ENCODE measurements around the gene SLC37A4.
"Not testable (repeated sequence)": the region's sequence is repeated elsewhere in the genome, so short reads cannot be mapped to it uniquely, and the experiment has no call there.

SLC37A4 gene

GRCh38 chr11:118984825-118985224 lies 45.9 kb downstream of the SLC37A4 start:
- no peak for TF ChIP-seq ZFX (IDR thresholded peaks at IDR 0.05; ENCODE audit: borderline replicate concordance)
- TF ChIP-seq CTCF (IDR thresholded peaks at IDR 0.05): no peak
- no peak overlapping the region for H3K27ac ChIP-seq

GRCh38 chr11:118984337-118984736 lies 46.3 kb downstream of the SLC37A4 start:
- not testable (repeated sequence) for H3K27ac ChIP-seq

GRCh38 chr11:118980191-118980881 lies 50.3 kb downstream of the SLC37A4 start:
- H3K27ac ChIP-seq: no peak overlapping the region
- no peak for TF ChIP-seq CTCF (IDR thresholded peaks at IDR 0.05)
- no peak for TF ChIP-seq ZFX (IDR thresholded peaks at IDR 0.05; ENCODE audit: borderline replicate concordance)

- no peak for TF ChIP-seq CTCF (IDR thresholded peaks at IDR 0.05)
- no peak for TF ChIP-seq ZFX (IDR thresholded peaks at IDR 0.05; ENCODE audit: borderline replicate concordance)
- H3K27ac ChIP-seq: no peak overlapping the region
These were observed 51.2 kb downstream of the SLC37A4 start for GRCh38 chr11:118979434-118979833.

GRCh38 chr11:118975771-118976709 lies 54.6 kb downstream of the SLC37A4 start:
- no peak overlapping the region for H3K27ac ChIP-seq
- TF ChIP-seq ZFX (IDR thresholded peaks at IDR 0.05; ENCODE audit: borderline replicate concordance): no peak
- no peak for TF ChIP-seq CTCF (IDR thresholded peaks at IDR 0.05)

Data from 22Rv1 (cell line).